HTERT RPE-1 (cell line): ENCODE results near the gene ANKRD61.
"Not testable (repeated sequence)": the region's sequence is repeated elsewhere in the genome, so short reads cannot be mapped to it uniquely, and the experiment has no call there.

Experiments
- in situ Hi-C: fragments of 300-500 bp; cut with MboI; formaldehyde crosslinking; loops from 4 replicates; pipeline ENCODE4 v1.14.3; 2020; ENCODE audit warnings: low sequenced_read_pairs

ANKRD61 gene

DNA sequence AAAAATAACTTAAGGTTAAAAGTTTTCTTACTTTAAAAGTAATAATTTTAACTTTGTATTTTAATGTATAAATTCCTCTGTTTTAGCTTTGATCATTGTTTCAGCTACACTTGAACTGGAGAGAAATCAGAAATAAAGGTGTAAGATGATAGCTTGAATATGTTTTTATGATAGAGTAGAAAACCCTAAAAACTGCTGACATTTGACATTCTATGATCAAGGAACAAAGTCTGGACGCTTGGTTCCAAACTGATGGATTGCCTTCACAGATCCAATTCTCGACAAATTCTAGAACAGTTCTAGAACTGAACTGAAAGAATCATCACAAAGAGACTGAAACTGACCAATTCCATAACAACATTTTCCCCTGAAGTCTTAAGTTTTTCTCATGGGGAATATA, at the start of gene ANKRD61:
TSS of gene ANKRD61 (plus strand) at position 389 of the 400 bp plus-strand sequence. CDS start at position 389, 0 bp downstream.
- in situ Hi-C loops, result no loop called here

- in situ Hi-C loops, result not testable (repeated sequence)
Measured at GRCh38 chr7:5987061-5987460, 44.1 kb upstream of the ANKRD61 start.

DNA sequence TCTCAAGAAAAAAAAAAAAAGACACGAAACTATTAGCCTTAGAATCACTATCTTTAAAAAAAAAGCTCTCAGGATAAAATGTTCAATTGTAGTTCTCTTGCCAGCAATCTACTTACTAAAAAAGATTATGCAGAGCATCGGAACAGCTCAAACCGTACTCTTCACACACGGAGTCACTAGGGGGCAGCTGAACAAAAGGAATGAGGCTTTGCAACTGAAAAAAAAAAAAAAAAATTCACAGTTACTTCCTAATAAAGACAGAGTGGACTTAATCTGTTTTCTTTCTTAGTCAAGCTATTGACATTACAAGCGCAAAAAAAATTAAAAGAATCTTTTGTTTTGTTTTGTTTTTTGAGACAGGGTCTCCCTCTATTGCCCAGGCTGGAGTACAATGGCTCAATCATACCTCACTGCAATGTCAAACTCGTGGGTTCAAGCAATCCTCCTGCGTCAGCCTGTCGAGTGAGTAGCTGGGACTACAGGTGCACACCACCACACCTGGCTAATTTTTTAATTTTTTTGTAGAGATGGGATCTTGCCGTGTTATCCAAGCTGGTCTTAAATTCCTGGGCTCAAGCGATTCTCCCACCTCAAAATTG, 33.9 kb upstream of the ANKRD61 start:
- in situ Hi-C loops, result no loop called here

DNA sequence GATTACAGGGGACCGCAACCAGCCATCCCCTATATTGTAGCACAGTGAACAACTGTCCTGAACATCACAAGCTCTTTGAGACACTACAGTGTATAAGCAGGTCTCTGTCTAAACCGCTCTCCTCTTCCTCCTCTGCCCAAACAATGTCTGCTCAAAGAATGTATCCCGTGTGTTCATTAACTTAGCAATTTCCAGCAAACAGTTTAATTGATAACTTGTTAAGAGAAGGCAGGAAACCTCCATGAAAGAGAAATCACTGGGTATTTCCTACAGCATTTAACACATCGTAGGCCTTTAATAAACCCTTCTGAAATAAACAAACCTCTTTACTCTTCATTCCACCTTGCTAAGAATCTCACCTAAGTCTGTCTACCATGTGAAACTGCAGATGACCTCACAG, 23.8 kb upstream of the ANKRD61 start:
- in situ Hi-C loops, result no loop called here

DNA sequence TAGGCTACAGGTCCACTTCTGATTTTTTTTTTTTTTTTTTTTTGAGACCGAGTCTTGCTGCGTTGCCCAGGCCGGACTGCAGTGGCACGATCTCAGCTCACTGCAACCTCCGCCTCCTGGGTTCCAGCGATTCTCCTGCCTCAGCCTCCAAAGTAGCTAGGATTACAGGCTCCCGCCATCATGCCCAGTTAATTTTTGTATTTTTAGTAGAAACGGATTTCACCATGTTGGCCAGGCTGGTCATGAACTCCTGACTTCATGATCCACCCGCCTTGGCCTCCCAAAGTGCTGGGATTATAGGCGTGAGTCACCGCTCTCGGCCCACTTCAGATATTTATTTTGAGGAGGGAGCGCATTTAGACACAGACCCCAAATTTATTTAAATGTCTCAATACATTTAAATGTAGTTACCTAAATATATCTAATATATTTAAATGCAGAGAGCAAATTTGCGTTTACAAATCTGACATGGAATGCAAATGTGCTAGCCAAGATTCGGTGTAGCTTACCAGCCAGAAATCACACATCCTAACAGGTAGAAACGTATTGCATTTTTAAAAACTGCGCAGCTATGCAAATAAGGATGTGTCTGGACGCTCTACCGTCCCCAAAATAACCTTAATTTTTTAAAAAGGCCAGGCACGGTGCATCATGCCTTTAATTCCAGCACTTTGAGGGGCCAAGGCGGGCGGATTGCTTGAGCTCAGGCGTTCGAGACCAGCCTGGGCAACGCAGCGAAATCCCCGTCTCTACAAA, 23.2 kb upstream of the ANKRD61 start:
- in situ Hi-C loops, result not testable (repeated sequence)

- in situ Hi-C loops, result no loop called here
Measured at GRCh38 chr7:6008668-6009611, 22.2 kb upstream of the ANKRD61 start, which contains the start of the genes AIMP2 and PMS2. Gene AIMP2, plus strand, starts transcription at chr7:6009272. Its CDS starts 92 bp downstream, at chr7:6009364. Gene PMS2, minus strand, starts transcription at chr7:6009049. Its CDS starts 30 bp downstream, at chr7:6009019.

GRCh38 chr7:6010370-6010769, 20.8 kb upstream of the ANKRD61 start:
- in situ Hi-C loops, result not testable (repeated sequence)

- in situ Hi-C loops, result no loop called here
Measured at GRCh38 chr7:6011541-6011940, 19.6 kb upstream of the ANKRD61 start.

GRCh38 chr7:6012355-6013104, 18.6 kb upstream of the ANKRD61 start:
- in situ Hi-C loops, result no loop called here

GRCh38 chr7:6015917-6016652, 15.1 kb upstream of the ANKRD61 start:
- in situ Hi-C loops, result no loop called here

DNA sequence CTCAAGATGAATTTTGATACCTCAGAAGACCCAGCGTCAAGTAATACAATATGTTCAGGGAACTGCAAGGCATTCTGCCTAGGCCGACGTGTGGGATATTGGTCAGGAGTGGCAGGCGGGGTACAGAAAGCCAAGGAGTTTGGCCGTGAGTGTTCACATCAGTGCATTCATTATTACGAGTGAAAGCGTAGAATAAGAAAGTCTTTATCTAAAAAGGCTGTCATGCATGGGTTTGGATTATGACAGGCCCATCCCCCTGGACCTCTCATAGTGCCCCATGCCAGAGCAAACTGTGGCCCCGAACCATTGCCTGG, 14.6 kb upstream of the ANKRD61 start:
- in situ Hi-C loops, result no loop called here

GRCh38 chr7:6020371-6021286, 10.5 kb upstream of the ANKRD61 start:
- in situ Hi-C loops, result no loop called here

- in situ Hi-C loops, result no loop called here
Measured at GRCh38 chr7:6022707-6023106, 8.5 kb upstream of the ANKRD61 start.

- in situ Hi-C loops, result no loop called here
Measured at GRCh38 chr7:6023974-6024435, 7.2 kb upstream of the ANKRD61 start.

DNA sequence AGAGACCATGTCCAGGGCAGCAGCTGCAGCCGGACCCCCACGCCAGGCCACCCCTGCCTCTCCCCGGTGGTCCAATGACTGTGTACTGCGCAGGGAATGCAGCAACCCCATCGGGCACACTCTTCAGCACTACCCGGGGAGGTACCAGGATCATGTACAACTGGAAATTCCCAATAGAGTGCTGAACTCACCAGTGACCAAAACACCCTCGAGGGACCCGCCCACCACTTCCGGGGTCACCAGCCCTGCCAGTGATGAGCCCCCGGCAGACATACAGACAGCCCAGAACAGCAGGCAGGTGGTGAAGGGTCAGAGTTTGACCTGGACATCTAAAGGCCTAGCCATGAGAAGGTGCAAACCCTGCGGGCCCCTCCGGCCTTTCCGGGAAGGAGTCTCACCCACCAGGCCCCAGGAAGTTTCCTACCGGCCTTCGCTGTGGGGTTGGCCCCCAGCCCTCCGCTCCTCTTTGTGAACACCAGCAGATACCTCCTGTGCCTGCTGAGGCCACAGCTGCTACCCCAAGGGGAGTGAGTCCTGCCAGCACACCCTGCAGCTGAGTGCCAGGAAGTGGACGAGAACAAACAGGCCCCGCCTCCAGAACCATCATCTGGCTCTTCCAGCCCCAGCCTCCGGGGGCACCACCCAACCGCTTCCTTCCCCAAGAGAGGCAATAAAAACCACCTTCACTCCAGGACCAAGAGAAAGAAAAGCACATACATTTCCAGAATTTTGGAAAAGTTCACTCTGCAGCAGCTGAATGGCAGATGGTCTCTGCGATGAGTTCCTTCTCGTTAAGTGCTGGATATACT, 5.0 kb upstream of the ANKRD61 start:
- in situ Hi-C loops, result no loop called here

DNA sequence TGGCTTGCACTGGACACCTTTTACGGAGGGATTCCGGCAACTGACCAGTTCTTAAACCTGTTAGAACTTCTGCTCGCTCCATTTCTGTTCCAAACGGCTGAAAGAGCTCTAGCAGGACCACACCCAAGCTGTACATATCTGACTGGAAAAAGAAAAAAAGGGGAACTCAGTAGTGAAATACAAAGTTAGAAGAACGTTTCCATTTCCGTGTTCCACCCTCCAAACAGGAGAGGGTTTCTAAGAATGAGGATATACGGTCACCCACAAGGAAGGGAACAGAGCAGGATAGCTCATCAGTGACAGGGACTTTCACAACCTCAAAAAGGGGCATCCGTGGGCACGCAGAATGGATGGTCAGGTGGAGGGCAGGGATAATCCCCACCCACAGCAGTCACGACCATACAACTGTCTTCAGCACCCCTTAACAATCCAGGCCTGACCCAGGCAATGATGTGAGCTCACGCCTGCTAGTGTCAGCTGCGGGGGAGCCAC, 4.3 kb upstream of the ANKRD61 start:
- in situ Hi-C loops, result no loop called here

GRCh38 chr7:6027806-6028365, 3.3 kb upstream of the ANKRD61 start:
- in situ Hi-C loops, result no loop called here

- in situ Hi-C loops, result no loop called here
Measured at GRCh38 chr7:6028563-6028962, 2.6 kb upstream of the ANKRD61 start.
